GM12878 (cell line): Measurements from ENCODE around the gene RNU11. TPM values are rescaled to one million over a fixed set of nuclear protein-coding genes. Genes with fewer than 3 reads are reported as not detected.

Source experiments
- ATAC-seq: fragments of 200-7000 bp; cut with Tn5 transposase; 3 replicates; pipeline ENCODE4 v1.9.1; 2020; ENCODE audit warnings: mild to moderate bottlenecking, moderate library complexity
- BruUV-seq: library from RNA; stranded (reverse); fragments of 400-500 nt; replicated peaks from 2 replicates; lab custom pipeline; 2021; lab: Mats Ljungman, UMichigan
- CTCF ChIA-PET: fragments of 300-600 bp; sonication (Branson Sonifier 250); formaldehyde crosslinking; extraction: SDS; loops from one replicate; lab custom pipeline; 2021; ENCODE audit warnings: inconsistent platforms; lab: Yijun Ruan, JAX
- POLR2A ChIA-PET: fragments of 350-600 bp; formaldehyde crosslinking; extraction: SDS; loops from one replicate; lab custom pipeline; 2021; ENCODE audit warnings: inconsistent platforms; lab: Charles Lee
- RAD21 ChIA-PET: fragments of 300-600 bp; sonication (Branson Sonifier 250); formaldehyde crosslinking; loops from one replicate; lab custom pipeline; 2023; ENCODE audit warnings: antibody characterized with exemption; ENCODE audit not compliant: unreplicated experiment; lab: Charles Lee
- SMC1A ChIA-PET: fragments of 300-600 bp; sonication (Branson Sonifier 250); formaldehyde crosslinking; loops from one replicate; lab custom pipeline; 2023; ENCODE audit not compliant: unreplicated experiment, uncharacterized antibody; lab: Charles Lee
- DNase-seq: peaks from one replicate; pipeline ENCODE4 v3.0.0-alpha.2; 2011; ENCODE audit warnings: low read depth, low spot score
- FAIRE-seq: peaks from 3 replicates; lab custom pipeline; 2011; peaks lifted over from hg19 to GRCh38; lab: Jason Lieb, UNC
- H2AFZ ChIP-seq: 2 replicates; pipeline ENCODE4 v1.6.0; 2011; ENCODE audit warnings: low read depth, low read length, control low read depth; ENCODE audit not compliant: control insufficient read depth
- H3K27ac ChIP-seq: 2 replicates; pipeline ENCODE4 v1.5.1; 2011; ENCODE audit warnings: control low read depth; ENCODE audit not compliant: control insufficient read depth, insufficient read depth
- H3K27me3 ChIP-seq, 2 experiments: replicated peaks in 1 of 2; 2 replicates each; pipeline versions ENCODE4 v1.6.0 to v1.6.1; 2011; ENCODE audit warnings: low read length in 1 of 2; ENCODE audit not compliant: control insufficient read depth in 2 of 2, insufficient read depth in 2 of 2
- H3K36me3 ChIP-seq, 2 experiments: 2 replicates each; pipeline ENCODE4 v1.5.1; 2011; ENCODE audit warnings: low read length in 1 of 2; ENCODE audit not compliant: control insufficient read depth in 2 of 2, insufficient read depth in 2 of 2
- H3K4me1 ChIP-seq: 2 replicates; pipeline ENCODE4 v1.6.1; 2011; ENCODE audit warnings: mild to moderate bottlenecking, low read length, moderate library complexity, mixed read lengths; ENCODE audit not compliant: control insufficient read depth, insufficient read depth
- H3K4me2 ChIP-seq: 2 replicates; pipeline ENCODE4 v1.6.0; 2011; ENCODE audit warnings: control low read depth; ENCODE audit not compliant: control insufficient read depth, insufficient read depth
- H3K4me3 ChIP-seq: fragments of 200-600 bp; sonication (generic); 2 replicates; pipeline ENCODE4 v1.5.1; 2016
- H3K79me2 ChIP-seq: 2 replicates; pipeline ENCODE4 v1.6.0; 2011; ENCODE audit warnings: low read length; ENCODE audit not compliant: control insufficient read depth, insufficient read depth
- H3K9ac ChIP-seq: 2 replicates; pipeline ENCODE4 v1.8.0; 2011; ENCODE audit warnings: low read length, control low read depth, mixed read lengths; ENCODE audit not compliant: control insufficient read depth, insufficient read depth
- H3K9me3 ChIP-seq: replicated peaks from 3 replicates; pipeline ENCODE4 v1.5.1; 2011; ENCODE audit warnings: mild to moderate bottlenecking, low read length; ENCODE audit not compliant: control insufficient read depth, insufficient read depth
- H4K20me1 ChIP-seq: 2 replicates; pipeline ENCODE4 v1.6.0; 2011; ENCODE audit not compliant: control insufficient read depth, insufficient read depth
- ATF2 ChIP-seq: IDR thresholded peaks from 2 replicates; pipeline ENCODE4 v1.6.1; 2012; ENCODE audit warnings: low read length, inconsistent platforms
- ATF7 ChIP-seq: fragments of 450-650 bp; IDR thresholded peaks from 2 replicates; pipeline ENCODE4 v1.6.1; 2016; ENCODE audit warnings: low read depth, mild to moderate bottlenecking
- BCL11A ChIP-seq: IDR thresholded peaks from 2 replicates; pipeline ENCODE4 v1.6.1; 2011; ENCODE audit warnings: low read depth, low read length
- BHLHE40 ChIP-seq, 2 experiments: fragments of 450-650 bp in 1 of 2; IDR thresholded peaks; 2 replicates each; pipeline ENCODE4 v1.6.1; 2011 to 2017; ENCODE audit warnings: low read depth in 2 of 2, borderline replicate concordance in 1 of 2, improper control_type of control experiment in 1 of 2, low read length in 1 of 2, mild to moderate bottlenecking in 1 of 2
- CREM ChIP-seq: IDR thresholded peaks from 2 replicates; pipeline ENCODE4 v1.6.1; 2014; ENCODE audit warnings: antibody characterized with exemption, low read depth
- DPF2 ChIP-seq: fragments of 450-650 bp; IDR thresholded peaks from 2 replicates; pipeline ENCODE4 v1.6.1; 2017; ENCODE audit warnings: mild to moderate bottlenecking
- E2F4 ChIP-seq: IDR thresholded peaks from 2 replicates; pipeline ENCODE4 v1.6.1; 2012; ENCODE audit warnings: low read depth, low read length, improper control_type of control experiment
- EED ChIP-seq: sonication (generic); IDR thresholded peaks from 2 replicates; pipeline ENCODE4 v1.6.1; 2016; ENCODE audit warnings: antibody characterized with exemption, low read depth
- IKZF1 ChIP-seq: fragments of 450-650 bp; conservative IDR thresholded peaks from 2 replicates; pipeline ENCODE4 v1.6.1; 2017; ENCODE audit warnings: antibody characterized with exemption, mild to moderate bottlenecking
- IKZF2 ChIP-seq, 2 experiments: fragments of 450-650 bp; IDR thresholded peaks; 2 replicates each; pipeline ENCODE4 v1.6.1; 2017; ENCODE audit warnings: mild to moderate bottlenecking in 2 of 2, moderate library complexity in 2 of 2
- IRF4 ChIP-seq: IDR thresholded peaks from 2 replicates; pipeline ENCODE4 v1.6.1; 2011; ENCODE audit warnings: low read depth, low read length
- JUNB ChIP-seq: IDR thresholded peaks from 2 replicates; pipeline ENCODE4 v1.6.1; 2016; ENCODE audit warnings: antibody characterized with exemption, mild to moderate bottlenecking
- MTA2 ChIP-seq: fragments of 450-650 bp; IDR thresholded peaks from 2 replicates; pipeline ENCODE4 v1.6.1; 2016; ENCODE audit warnings: low read depth, mild to moderate bottlenecking, moderate library complexity
- NFIC ChIP-seq: IDR thresholded peaks from 2 replicates; pipeline ENCODE4 v1.6.1; 2012; ENCODE audit warnings: low read depth, mild to moderate bottlenecking, inconsistent platforms, low read length, moderate library complexity
- NR2F1 ChIP-seq: fragments of 450-650 bp; conservative IDR thresholded peaks from 2 replicates; pipeline ENCODE4 v1.6.1; 2017; ENCODE audit warnings: mild to moderate bottlenecking
- PAX5 ChIP-seq: IDR thresholded peaks from 2 replicates; pipeline ENCODE4 v1.6.1; 2011; ENCODE audit warnings: low read depth, low read length, borderline replicate concordance
- PML ChIP-seq: IDR thresholded peaks from 2 replicates; pipeline ENCODE4 v1.6.1; 2012; ENCODE audit warnings: low read length, inconsistent platforms
- RUNX3 ChIP-seq: IDR thresholded peaks from 2 replicates; pipeline ENCODE4 v1.6.1; 2012; ENCODE audit warnings: low read length, inconsistent platforms
- SIN3A ChIP-seq: IDR thresholded peaks from 2 replicates; pipeline ENCODE4 v1.6.1; 2012; ENCODE audit warnings: low read depth, low read length, improper control_type of control experiment
- SP1 ChIP-seq: IDR thresholded peaks from one replicate; pipeline ENCODE4 v1.6.1; 2011; ENCODE audit warnings: low read depth, low read length
- TCF12 ChIP-seq: IDR thresholded peaks from 2 replicates; pipeline ENCODE4 v1.6.1; 2011; ENCODE audit warnings: low read depth, mild to moderate bottlenecking, low read length
- TCF3 ChIP-seq: IDR thresholded peaks from 2 replicates; pipeline ENCODE4 v1.6.1; 2012; ENCODE audit warnings: low read depth, mild to moderate bottlenecking, low read length, borderline replicate concordance; ENCODE audit not compliant: insufficient read depth
- WGBS: methylation state at CpG from one replicate; pipeline ENCODE4 v1.1.6; 2016; ENCODE audit warnings: low lambda C conversion rate; ENCODE audit not compliant: insufficient replicate concordance, insufficient coverage; ENCODE audit errors: missing lambda C conversion rate; 5-methylcytosine and 5-hydroxymethylcytosine counted together
- in situ Hi-C: fragments of 300-500 bp; cut with MboI; formaldehyde crosslinking; loops from 9 replicates; pipeline ENCODE4 v1.14.3; 2018; ENCODE audit warnings: mixed read lengths
- intact Hi-C: fragments of 100-400 bp; cut with micrococcal nuclease; formaldehyde crosslinking; loops from one replicate; pipeline ENCODE4 v1.14.2; 2022; ENCODE audit not compliant: unreplicated experiment
- polyA plus RNA-seq, 11 experiments: library from polyadenylated mRNA; depleted of rRNA in 4 of 11; unstranded in 6 of 11; stranded (reverse) in 5 of 11; fragments of >200 nt; fragmentation: Nextera tagmentation in 4 of 11; fragmentation: Illumina TruSeq in 1 of 11; extraction: Ambion mirVana in 4 of 11; extraction: Trizol in 1 of 11; gene quantifications; 1 replicate in 1 of 11; 2 replicates in 10 of 11; pipeline versions ENCODE4 v1.2.1 to v1.2.3, GENCODE V29; 2011 to 2016; ENCODE audit warnings: inconsistent platforms in 2 of 11, missing spikeins in 2 of 11, low read depth in 1 of 11
- total RNA-seq, 4 experiments: library from RNA; depleted of rRNA in 3 of 4; stranded (reverse); fragments of >200 nt in 3 of 4; fragmentation: Illumina TruSeq in 1 of 4; extraction: Trizol in 1 of 4; gene quantifications; 2 replicates each; pipeline versions ENCODE4 v1.2.1 to v1.2.3, GENCODE V29; 2013 to 2021

The RNU11 gene
- total and polyA plus RNA-seq, 10 of the 15 experiments (the other 5 are each of a cell fraction or from before 2014, with no cell fraction given) = under 0.01 TPM; not detected in 9

DNA sequence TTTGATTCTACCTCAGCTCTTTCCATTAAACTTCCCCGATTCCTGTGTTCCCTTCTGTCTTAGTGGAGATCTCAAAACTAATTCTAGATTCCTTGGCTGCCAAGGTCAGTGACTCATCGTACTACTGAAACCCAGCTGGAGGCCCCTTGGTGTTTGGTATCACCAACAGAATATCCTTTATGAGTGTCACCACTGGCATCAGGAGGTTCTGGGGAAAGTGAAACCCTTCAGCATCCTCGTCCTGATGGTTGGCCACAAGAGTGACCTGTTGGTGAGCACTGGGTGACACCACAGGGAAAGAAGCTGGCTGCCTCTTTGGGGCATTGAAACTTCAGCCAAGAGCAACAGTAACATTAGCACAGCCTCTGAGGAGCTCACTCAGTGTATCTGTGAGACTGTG is 46.7 kb upstream of the RNU11 start:
- intact Hi-C loops (loop anchor here (1.0 to 5.0 kb wide), 5 partner anchors 49 to 354 kb away; partner anchors contain the start of gene TRNAU1AP), in situ Hi-C loops (loop anchor here (5.0 kb wide), 3 partner anchors 84 to 354 kb away; no protein-coding TSS in a partner anchor)
- ChIA-PET SMC1A (interaction anchor here (1.2 to 8.4 kb wide), 12 partner anchors 18 to 353 kb away, joined by 3 to 83 read pairs (median 11); no protein-coding TSS in a partner anchor), CTCF (interaction anchor here (0.7 to 6.9 kb wide), 22 partner anchors 9 to 352 kb away, joined by 3 to 104 read pairs (median 6); partner anchors contain the start of genes PHACTR4, RCC1, TAF12 and TRNAU1AP), POLR2A (interaction anchor here (0.6 to 4.7 kb wide), 6 partner anchors 22 to 660 kb away, joined by 3 to 33 read pairs (median 4); partner anchors contain the start of gene YTHDF2), RAD21 (interaction anchor here (1.0 to 9.3 kb wide), 16 partner anchors 10 to 353 kb away, joined by 3 to 108 read pairs (median 5); partner anchors contain the start of genes RCC1, TAF12 and TRNAU1AP)
- Histone ChIP-seq H3K27me3 (no peaks in the 10 kb centered on the region), H3K36me3 (peaks cover 4 to 11% of the 10 kb centered on the region in 2 experiments; a peak in 3 of 4 replicates), H3K4me3 (no peak overlapping the region), H3K9me3 (no peaks in the 10 kb centered on the region), H4K20me1 (no peaks in the 10 kb centered on the region), H3K4me2 (no peak overlapping the region), H3K4me1 (peaks cover 22% of the 10 kb centered on the region), H3K9ac (no peak overlapping the region), H2AFZ (no peak overlapping the region), H3K79me2 (no peaks in the 10 kb centered on the region), H3K27ac (no peak overlapping the region)
- TF ChIP-seq BCL11A = peak; percentile 49; the same call in 1 of the 2 replicates
- no peak for TF ChIP-seq E2F4
- peak; percentile 68 for TF ChIP-seq IKZF1
- TF ChIP-seq SIN3A = no peak
- peak; percentile 34; the same call in 1 of the 2 replicates for TF ChIP-seq IRF4
- TF ChIP-seq DPF2 = peak; percentile 18; the same call in 1 of the 2 replicates
- no peak for TF ChIP-seq PAX5
- TF ChIP-seq CREM = 0 out of 2 replicates have a peak, but pooled peaks have one; percentile 13
- TF ChIP-seq ATF7 = 0 out of 2 replicates have a peak, but pooled peaks have one; percentile 12
- peak in 1 of 2 experiments; percentile 18; a peak in 1 of 4 replicates for TF ChIP-seq BHLHE40 (IDR thresholded peaks at IDR 0.05; ENCODE audit: borderline replicate concordance in 1 of 2, low read depth in 2 of 2, low read length in 1 of 2)
- peak; percentile 22; the same call in 1 of the 2 replicates for TF ChIP-seq MTA2
- peak; percentile 60 for TF ChIP-seq JUNB
- peak; percentile 56 for TF ChIP-seq RUNX3
- TF ChIP-seq TCF3 = peak; percentile 68; the same call in 1 of the 2 replicates
- TF ChIP-seq EED = peak; percentile 87
- TF ChIP-seq PML = no peak
- TF ChIP-seq NR2F1 = 0 out of 2 replicates have a peak, but pooled peaks have one; percentile 45
- peak; percentile 73; the same call in 1 of the 2 replicates for TF ChIP-seq TCF12
- TF ChIP-seq NFIC = peak; percentile 33; the same call in 1 of the 2 replicates
- TF ChIP-seq IKZF2 (IDR thresholded peaks at IDR 0.05) = peak; percentile 80 to 84
- no peak for TF ChIP-seq ATF2
- TF ChIP-seq SP1 = no peak
- WGBS = 42% methylated on average over 3 of the region's 3 CpGs
- BruUV-seq = no TSS peak
- FAIRE-seq (no peak), ATAC-seq (peak; percentile 84), DNase-seq (no peak)
